GM11168 (cell line): ENCODE measurements around the gene C10orf71.

Experiments used
- in situ Hi-C: fragments of 300-500 bp; cut with MboI; formaldehyde crosslinking; loops from one replicate; pipeline ENCODE4 v1.12.0; 2022; ENCODE audit warnings: low sequenced_read_pairs; ENCODE audit not compliant: unreplicated experiment

C10orf71 gene

DNA sequence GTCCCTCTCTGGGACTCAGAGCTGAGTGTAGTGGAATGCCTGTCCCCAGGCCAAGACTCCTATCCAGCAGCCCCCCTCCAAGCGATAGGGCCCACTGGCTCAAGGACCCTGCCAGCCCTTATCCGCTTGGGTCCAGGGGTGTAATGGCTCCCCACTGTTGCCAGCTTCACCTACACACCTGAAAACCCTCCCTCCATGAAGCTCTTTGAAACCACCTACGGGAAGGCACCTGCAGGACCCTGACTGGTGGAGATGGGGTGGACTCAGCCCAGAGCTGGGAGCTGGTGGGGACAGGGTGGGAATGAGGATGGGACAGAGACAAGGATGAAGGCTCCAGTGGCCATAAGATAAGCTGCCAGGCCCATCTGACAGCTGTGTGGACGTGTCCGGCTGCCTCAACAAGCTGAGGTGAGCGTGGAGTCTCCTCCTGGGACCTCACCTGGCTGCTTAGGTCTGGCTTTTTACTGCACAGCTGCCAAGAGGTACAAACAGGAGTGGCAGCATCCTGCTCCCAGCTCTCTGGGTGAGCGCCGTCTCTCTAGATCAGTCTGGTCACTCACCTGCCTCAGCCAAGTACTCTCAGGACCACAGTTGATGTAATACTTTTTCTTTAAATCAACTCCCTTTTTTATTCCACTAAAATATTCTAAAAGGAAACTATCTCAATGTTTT is 55.1 kb downstream of the C10orf71 start:
- in situ Hi-C loops: no loop called here

DNA sequence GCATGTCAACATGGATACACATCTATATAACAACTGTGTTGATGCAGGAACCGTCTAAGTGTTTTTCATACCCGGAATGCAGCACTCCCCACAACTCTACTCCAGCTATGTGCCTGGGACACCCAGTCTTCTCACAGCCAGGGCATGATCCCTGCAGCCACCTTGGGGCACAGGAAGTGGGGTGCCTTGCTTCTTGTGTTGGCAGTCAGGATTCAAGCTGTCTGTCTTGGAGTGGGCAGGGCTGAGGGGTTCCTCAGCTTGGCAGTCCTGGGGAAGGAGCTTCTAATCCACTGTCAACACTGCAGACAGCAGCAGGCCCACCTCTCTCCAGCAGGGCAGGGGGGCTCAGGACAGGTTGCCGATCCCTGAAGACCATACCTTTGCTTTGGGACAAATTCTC is 55.6 kb downstream of the C10orf71 start:
- in situ Hi-C loops: no loop called here

GRCh38 chr10:49355221-49355620 is 56.3 kb downstream of the C10orf71 start:
- in situ Hi-C loops: no loop called here

GRCh38 chr10:49356181-49356580 is 57.2 kb downstream of the C10orf71 start:
- in situ Hi-C loops: no loop called here

DNA sequence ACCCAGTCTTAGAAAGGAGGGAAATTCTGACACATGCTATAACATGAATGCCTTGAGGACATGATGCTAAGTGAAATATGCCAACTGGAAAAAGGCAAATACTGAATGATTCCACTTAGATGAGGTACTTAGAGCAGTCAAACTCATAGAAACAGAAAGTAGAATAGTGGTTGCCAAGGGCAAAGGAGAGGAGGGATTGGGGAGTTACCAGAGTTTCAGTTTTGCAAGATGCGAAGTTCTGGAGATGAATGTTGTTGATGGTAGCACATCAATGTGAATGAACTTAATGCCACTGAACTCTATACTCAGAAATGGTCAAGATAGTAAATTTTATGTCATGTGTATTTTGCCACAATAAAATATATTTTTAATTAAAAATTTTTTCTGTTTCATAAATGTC is 58.0 kb downstream of the C10orf71 start:
- in situ Hi-C loops: no loop called here

DNA sequence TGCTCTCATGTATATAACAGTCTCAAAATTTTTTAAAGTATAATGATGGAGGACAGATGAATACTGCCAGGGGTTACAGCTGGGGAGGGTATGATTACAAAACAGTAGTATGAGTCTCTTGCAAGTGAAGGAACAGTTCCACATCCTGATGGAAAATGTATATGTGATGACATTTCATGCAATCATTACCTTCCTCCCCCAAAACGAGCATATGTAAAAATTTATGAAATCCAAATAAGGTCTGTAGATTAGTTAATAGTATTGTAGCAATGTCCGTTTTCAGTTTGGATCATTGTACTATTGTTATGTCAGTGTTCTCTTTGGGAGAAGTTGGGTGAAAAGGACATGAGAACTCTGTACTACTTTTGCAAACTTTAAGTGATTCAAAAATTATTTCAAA is 58.9 kb downstream of the C10orf71 start:
- in situ Hi-C loops: no loop called here

DNA sequence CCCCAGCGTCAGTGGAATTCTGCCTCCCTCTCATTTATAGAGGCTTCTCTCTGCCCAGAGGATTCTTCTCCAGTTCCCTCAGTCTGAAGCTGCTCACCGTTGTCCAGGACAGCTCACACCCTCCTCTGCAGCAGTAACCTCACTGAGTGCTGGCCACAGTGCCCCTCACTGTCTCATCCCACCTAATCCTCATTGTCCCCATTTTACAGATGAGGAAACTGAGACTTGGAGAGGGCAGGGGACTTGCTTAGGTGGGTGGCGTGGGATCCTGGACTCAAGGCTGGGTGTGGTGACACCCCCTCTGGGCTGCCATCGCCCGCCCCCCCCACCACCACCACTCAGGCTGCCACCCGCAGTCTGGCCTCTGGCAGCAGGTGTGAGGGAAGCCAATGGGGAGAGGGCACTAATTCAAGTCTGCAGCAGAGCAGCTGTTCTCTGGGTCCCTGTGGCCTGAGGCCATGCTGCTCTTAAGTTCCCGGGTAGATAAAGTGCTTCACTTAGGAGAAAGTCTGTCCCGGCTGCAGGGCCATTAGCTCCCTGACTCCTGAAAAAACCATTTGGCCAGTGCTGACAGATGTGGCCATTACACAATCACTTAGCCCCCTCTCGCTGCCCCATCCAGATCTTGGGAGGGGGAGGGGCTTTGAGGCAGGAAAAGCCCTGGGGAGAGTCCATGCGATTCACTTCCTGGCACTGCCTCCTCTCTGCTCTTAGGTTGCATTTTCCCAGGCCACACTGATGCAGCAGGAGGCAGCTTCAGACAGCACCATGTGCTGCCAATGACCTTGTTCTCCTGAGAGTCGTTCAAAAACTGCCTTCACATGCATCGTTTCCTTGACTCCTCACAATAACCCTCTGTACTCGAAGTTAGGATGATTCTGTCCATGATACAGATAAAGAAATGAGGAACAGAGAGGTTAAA is 60.6 kb downstream of the C10orf71 start:
- in situ Hi-C loops: no loop called here

GRCh38 chr10:49360271-49361177 is 61.6 kb downstream of the C10orf71 start:
- in situ Hi-C loops: no loop called here

DNA sequence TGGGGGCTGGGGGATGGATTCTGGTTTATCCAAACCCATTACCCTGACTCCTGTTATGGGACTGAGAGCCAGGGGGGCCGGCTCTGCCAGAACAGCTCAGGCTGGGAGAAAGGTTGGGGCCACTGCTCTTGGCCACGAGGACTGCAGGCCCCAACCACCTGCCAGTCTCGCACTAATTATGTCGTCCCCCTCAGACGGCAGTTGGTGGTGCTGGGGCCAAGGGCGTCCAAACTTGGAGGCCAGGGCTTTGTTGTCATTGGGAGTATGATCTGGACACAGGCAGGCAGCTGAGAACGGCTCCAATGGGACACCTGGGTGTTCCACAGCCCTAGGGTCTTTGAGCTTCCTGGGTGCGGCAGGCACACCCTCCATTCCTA is 62.2 kb downstream of the C10orf71 start:
- in situ Hi-C loops: no loop called here

DNA sequence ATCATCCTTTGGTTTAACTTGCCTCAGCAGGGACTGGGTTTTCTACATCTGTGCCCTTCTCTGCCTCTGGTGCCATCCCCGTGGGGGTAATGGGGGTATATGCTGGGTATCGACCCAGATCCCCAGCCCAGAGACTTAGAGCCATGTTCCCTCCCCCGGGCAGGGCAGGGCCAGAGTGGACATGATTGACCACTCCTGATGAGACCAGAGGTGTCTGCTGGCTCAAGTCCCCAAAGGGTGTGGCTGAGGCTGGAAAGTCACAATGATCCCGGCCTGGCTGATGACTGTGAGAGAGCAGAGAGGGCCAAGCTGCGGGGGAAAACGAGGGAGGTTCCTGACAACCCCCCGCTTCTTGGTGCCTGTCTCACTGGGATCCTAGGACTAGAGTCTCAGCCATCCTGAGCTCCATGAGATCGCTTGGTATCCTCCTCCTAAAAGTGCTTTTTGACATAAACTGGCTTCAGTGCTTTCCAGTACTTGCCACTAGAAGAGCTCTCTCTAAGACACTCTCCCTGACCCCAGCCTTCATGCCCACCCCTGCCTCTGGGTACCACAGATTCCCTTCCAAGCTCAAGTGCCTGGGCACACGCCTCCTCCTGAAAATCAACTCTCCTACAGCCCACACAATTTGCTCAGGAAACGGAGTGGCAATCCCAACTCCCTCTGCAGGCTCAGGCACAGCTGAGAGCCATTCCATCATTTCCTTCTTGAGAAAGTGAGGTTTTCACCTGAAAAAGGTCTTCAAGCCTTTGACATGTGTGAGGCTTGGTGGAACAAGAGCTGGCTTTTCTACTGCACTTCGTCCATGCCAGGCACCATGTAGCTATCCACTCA is 63.0 kb downstream of the C10orf71 start:
- in situ Hi-C loops: no loop called here

DNA sequence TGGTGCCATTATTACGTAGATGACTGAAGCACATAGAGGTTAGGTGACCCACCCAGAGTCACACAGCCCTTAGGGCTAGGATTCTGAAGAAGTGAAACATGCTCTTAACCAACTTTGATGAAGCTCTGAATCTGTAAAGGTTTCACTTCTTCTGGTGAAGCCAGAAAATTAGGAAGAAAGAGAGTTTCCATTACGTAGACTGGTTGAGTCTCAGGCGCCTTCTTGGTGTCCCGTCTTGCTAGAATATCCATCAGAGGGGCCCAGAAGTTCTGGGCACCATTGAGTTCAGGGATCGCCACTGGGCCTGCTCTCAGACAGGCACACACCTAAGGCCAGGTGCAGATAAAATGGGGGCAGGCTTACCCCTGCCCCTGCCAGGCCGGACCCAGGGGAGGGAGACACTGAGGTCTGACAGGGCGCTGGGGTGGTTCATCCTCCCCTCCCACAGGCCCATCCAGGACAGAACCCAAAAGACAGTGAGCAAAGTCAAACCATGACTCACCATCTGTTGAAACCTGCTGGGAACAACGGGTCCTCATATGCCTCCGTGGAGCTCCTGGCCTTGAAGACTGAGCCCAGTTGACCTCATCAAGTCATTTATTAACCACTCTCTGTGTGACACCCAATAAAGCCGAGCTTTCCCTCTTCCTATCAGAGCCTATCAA is 63.8 kb downstream of the C10orf71 start:
- in situ Hi-C loops: no loop called here

DNA sequence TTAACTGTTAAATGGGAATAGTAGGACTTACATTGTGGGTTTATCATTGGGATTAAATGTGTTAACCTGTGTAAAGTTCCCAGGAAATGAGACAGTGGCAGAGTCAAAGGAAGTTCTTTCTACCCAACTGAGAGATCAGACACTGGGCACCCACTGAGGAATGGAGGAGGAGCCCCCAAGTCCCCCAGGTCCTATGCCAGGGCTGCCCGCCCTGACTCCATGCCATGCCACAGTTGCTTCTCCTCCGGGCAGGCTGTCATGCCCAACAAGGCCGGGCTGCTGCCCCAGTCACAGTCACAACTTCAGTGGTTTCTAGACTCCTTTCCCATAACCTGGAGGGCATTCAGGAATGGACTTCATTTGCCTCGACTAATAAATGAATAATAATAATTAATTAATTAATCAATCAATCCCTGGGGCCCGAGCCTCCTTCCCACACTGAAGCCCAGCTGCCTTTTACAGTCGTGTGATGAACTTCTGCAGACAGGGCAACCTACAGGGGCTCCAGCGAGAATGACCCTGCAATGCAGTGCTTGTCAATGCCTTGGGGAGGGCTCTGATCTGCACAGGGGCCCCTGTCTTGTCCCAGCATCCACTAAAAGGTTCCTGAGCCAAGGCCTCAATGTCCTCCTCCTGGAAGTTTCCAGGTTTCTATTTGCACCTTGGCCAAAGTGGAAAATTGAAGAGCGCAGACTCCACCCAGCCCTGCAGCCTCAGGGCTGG is 64.5 kb downstream of the C10orf71 start:
- in situ Hi-C loops: no loop called here

GRCh38 chr10:49364051-49364450 is 65.1 kb downstream of the C10orf71 start:
- in situ Hi-C loops: no loop called here

DNA sequence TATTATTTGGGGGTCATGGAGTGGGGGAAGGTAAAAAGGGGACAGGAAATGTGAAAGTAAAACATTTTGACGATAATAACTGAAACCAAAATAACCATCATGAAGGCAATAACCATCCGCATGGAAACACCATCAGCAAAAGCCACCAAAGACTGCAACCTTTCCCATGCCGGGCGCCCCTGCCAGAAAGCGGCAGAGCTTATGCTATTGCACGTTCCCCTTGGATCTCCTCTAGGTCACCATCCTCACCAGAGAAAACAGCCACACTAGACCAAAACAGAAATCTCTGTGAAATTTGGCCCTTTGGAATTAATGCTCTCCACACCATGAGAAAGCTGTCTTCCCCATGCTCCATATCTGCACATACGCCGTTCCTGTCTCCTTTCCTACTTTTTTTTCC is 65.8 kb downstream of the C10orf71 start:
- in situ Hi-C loops: no loop called here

- in situ Hi-C loops: no loop called here
Observed at GRCh38 chr10:49365275-49365674, 66.3 kb downstream of the C10orf71 start.

GRCh38 chr10:49365675-49366415 is 66.9 kb downstream of the C10orf71 start:
- in situ Hi-C loops: no loop called here

DNA sequence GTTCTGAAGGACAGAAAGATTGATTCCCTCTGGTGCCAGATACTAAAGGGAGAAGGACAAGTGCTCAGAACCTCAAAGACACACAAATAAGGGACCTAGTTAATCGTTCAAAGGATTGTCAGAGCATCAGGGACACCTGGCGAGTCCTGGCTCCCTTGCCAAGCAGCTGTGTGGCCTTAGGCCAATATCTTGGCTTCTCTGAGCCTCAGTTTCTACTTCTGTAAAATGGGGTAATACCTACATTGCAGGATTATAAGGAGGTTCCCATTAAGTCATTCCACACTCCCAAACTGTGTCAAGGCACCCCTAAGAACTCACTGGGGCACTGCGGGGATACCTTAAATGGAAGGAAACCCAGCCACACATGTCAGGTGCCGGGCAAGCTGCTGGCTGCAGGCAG is 67.5 kb downstream of the C10orf71 start:
- in situ Hi-C loops: no loop called here

DNA sequence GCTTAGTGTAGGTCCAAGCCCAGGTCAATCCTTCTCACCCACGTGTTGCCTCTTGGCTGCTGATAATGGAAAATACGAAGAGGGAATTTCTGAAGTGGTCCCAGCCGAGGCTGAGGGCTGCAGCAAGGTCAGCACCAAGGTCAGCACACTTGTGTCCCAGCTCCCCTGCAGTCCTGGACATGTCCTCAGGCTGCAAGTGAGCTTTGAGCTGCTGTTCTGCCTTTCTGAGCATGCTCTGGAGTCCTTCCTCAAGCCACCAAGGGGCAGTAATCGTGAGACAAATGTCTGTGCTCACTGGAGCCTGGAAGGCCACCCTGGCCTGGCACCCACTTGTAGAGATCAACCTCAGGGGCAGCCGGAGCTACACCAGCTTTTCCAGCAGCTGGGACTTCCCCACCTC is 68.6 kb downstream of the C10orf71 start:
- in situ Hi-C loops: no loop called here
